GM18951 (cell line): Measurements from ENCODE around the gene GLE1.

Experiments used
- POLR2A ChIP-seq: IDR thresholded peaks from 4 replicates; pipeline ENCODE4 v1.6.1; 2011; ENCODE audit warnings: mild to moderate bottlenecking; ENCODE audit not compliant: insufficient read length, insufficient read depth; ENCODE audit errors: extremely low read depth
- in situ Hi-C: fragments of 300-500 bp; cut with MboI; formaldehyde crosslinking; loops from one replicate; pipeline ENCODE4 v1.12.0; 2022; ENCODE audit warnings: low sequenced_read_pairs, mixed read lengths, inconsistent platforms; ENCODE audit not compliant: unreplicated experiment

The GLE1 gene

GRCh38 chr9:128512820-128513219 is 8.3 kb downstream of the GLE1 start:
- in situ Hi-C loops: no loop called here
- no peak for TF ChIP-seq POLR2A

GRCh38 chr9:128521956-128522355 is 17.4 kb downstream of the GLE1 start:
- no peak for TF ChIP-seq POLR2A
- in situ Hi-C loops: no loop called here

GRCh38 chr9:128523199-128523925 is 18.8 kb downstream of the GLE1 start:
- TF ChIP-seq POLR2A: no peak
- in situ Hi-C loops: no loop called here

GRCh38 chr9:128526720-128527119 is 22.2 kb downstream of the GLE1 start:
- in situ Hi-C loops: no loop called here
- TF ChIP-seq POLR2A: no peak

GRCh38 chr9:128528445-128529160 is 24.1 kb downstream of the GLE1 start:
- no peak for TF ChIP-seq POLR2A
- in situ Hi-C loops: no loop called here

- in situ Hi-C loops: no loop called here
- no peak for TF ChIP-seq POLR2A
These were observed 24.7 kb downstream of the GLE1 start for GRCh38 chr9:128529191-128529590.

GRCh38 chr9:128532581-128532980 is 28.1 kb downstream of the GLE1 start:
- TF ChIP-seq POLR2A: no peak
- in situ Hi-C loops: no loop called here

- in situ Hi-C loops: no loop called here
- TF ChIP-seq POLR2A: no peak
These were observed 36.3 kb downstream of the GLE1 start for GRCh38 chr9:128540634-128541360.

GRCh38 chr9:128546504-128546903 is 42.0 kb downstream of the GLE1 start:
- TF ChIP-seq POLR2A: no peak
- in situ Hi-C loops: no loop called here

- in situ Hi-C loops: no loop called here
- TF ChIP-seq POLR2A: no peak
These were observed 44.4 kb downstream of the GLE1 start for GRCh38 chr9:128548876-128549275.

- no peak for TF ChIP-seq POLR2A
- in situ Hi-C loops: no loop called here
These were observed 45.7 kb downstream of the GLE1 start for GRCh38 chr9:128550226-128550625.

GRCh38 chr9:128550770-128551656 is 46.5 kb downstream of the GLE1 start:
- no peak for TF ChIP-seq POLR2A
- in situ Hi-C loops: no loop called here
